ENCODE data around the gene TMPRSS7. TPM values are rescaled to one million over a fixed set of nuclear protein-coding genes. Genes with fewer than 3 reads are reported as not detected.

The TMPRSS7 gene
- polyA plus RNA-seq, 1 donor from 2014 or later: 0.52 TPM

DNA sequence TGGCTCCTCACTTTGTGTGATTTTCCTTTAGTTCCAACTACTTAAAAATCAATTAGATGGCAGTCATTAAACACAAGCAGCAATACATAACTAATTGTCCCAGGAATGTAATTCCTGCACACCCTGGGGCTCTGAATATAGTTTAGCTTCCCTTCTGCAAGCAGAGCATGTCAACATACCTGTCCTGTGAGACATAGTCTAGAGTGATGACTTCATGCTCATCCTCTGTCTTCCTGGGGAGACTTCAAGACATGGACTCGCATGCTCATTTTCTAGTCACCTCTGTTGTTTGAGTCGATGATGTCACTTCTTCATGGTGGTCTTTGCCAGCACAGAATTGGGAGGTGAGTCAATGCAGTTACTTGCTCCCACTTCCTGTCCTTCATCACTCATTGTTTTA is 67.4 kb downstream of the TMPRSS7 start:
- no peak overlapping the region for H3K4me3 ChIP-seq (ENCODE audit: low read length)
- no peak for TF ChIP-seq RAD21 (conservative IDR thresholded peaks at IDR 0.05)
- TF ChIP-seq MXI1 (conservative IDR thresholded peaks at IDR 0.05; ENCODE audit: poor library complexity, severe bottlenecking): no peak
- no peak for TF ChIP-seq EZH2 (IDR thresholded peaks at IDR 0.05; ENCODE audit: borderline replicate concordance, insufficient read depth, low read length, poor library complexity, severe bottlenecking)
- TF ChIP-seq, protein P1, sequence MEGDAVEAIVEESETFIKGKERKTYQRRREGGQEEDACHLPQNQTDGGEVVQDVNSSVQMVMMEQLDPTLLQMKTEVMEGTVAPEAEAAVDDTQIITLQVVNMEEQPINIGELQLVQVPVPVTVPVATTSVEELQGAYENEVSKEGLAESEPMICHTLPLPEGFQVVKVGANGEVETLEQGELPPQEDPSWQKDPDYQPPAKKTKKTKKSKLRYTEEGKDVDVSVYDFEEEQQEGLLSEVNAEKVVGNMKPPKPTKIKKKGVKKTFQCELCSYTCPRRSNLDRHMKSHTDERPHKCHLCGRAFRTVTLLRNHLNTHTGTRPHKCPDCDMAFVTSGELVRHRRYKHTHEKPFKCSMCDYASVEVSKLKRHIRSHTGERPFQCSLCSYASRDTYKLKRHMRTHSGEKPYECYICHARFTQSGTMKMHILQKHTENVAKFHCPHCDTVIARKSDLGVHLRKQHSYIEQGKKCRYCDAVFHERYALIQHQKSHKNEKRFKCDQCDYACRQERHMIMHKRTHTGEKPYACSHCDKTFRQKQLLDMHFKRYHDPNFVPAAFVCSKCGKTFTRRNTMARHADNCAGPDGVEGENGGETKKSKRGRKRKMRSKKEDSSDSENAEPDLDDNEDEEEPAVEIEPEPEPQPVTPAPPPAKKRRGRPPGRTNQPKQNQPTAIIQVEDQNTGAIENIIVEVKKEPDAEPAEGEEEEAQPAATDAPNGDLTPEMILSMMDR (IDR thresholded peaks at IDR 0.05; ENCODE audit: poor library complexity, severe bottlenecking): no peak
- TF ChIP-seq, protein P2, sequence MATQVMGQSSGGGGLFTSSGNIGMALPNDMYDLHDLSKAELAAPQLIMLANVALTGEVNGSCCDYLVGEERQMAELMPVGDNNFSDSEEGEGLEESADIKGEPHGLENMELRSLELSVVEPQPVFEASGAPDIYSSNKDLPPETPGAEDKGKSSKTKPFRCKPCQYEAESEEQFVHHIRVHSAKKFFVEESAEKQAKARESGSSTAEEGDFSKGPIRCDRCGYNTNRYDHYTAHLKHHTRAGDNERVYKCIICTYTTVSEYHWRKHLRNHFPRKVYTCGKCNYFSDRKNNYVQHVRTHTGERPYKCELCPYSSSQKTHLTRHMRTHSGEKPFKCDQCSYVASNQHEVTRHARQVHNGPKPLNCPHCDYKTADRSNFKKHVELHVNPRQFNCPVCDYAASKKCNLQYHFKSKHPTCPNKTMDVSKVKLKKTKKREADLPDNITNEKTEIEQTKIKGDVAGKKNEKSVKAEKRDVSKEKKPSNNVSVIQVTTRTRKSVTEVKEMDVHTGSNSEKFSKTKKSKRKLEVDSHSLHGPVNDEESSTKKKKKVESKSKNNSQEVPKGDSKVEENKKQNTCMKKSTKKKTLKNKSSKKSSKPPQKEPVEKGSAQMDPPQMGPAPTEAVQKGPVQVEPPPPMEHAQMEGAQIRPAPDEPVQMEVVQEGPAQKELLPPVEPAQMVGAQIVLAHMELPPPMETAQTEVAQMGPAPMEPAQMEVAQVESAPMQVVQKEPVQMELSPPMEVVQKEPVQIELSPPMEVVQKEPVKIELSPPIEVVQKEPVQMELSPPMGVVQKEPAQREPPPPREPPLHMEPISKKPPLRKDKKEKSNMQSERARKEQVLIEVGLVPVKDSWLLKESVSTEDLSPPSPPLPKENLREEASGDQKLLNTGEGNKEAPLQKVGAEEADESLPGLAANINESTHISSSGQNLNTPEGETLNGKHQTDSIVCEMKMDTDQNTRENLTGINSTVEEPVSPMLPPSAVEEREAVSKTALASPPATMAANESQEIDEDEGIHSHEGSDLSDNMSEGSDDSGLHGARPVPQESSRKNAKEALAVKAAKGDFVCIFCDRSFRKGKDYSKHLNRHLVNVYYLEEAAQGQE (IDR thresholded peaks at IDR 0.05; ENCODE audit: borderline replicate concordance): no peak
- TF ChIP-seq SMC3 (conservative IDR thresholded peaks at IDR 0.05; ENCODE audit: poor library complexity): no peak
- no peak for TF ChIP-seq EP300 (conservative IDR thresholded peaks at IDR 0.05; ENCODE audit: poor library complexity, severe bottlenecking)
- no peaks in the 10 kb centered on the region for H3K9me3 ChIP-seq (ENCODE audit: low read length)
- H3K27me3 ChIP-seq (ENCODE audit: insufficient read depth, low read depth, low read length): no peaks in the 10 kb centered on the region
- no peak overlapping the region for H3K9ac ChIP-seq (ENCODE audit: low read length)
- H3K9me2 ChIP-seq (ENCODE audit: insufficient read depth, low read length): no peaks in the 10 kb centered on the region
- no peaks in the 10 kb centered on the region for H3K79me2 ChIP-seq (replicated peaks; ENCODE audit: insufficient read depth, low read length)
- no peak overlapping the region for H3K27ac ChIP-seq (ENCODE audit: low read length)
- no peaks in the 10 kb centered on the region for H3K36me3 ChIP-seq (ENCODE audit: insufficient read depth, low read length)
- no peak overlapping the region for H3K4me2 ChIP-seq (ENCODE audit: low read length)
- H2AFZ ChIP-seq (ENCODE audit: low read depth, low read length): no peak overlapping the region
- no peaks in the 10 kb centered on the region for H4K20me1 ChIP-seq (ENCODE audit: insufficient read depth)
- H3F3A ChIP-seq (ENCODE audit: insufficient read depth, low read length, poor library complexity, severe bottlenecking): no peaks in the 10 kb centered on the region

DNA sequence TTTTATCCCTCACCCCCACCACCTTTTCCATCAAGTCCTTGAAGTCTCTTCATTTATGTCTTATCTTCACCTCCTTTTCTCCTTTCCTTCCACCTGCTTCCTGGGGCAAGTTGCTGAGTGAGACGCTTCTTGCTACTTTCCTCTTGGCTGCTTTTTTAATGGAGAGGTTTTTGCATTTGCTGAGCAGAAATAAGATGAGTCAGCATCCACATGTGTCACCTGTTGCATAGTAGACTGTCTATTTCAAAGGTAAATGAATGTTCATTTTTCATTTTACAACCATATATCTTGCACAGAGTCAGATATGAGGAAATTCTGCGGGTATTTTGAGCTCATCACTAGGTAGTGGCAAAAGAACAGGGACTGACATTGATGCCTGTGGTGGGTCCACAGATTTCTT is 70.2 kb downstream of the TMPRSS7 start:
- Histone ChIP-seq H3K9ac (ENCODE audit: low read length) (no peak overlapping the region), H3K36me3 (ENCODE audit: insufficient read depth, low read length) (no peaks in the 10 kb centered on the region), H3K27me3 (ENCODE audit: insufficient read depth, low read depth, low read length) (no peaks in the 10 kb centered on the region), H3K27ac (ENCODE audit: low read length) (no peak overlapping the region), H3K4me2 (ENCODE audit: low read length) (no peak overlapping the region), H2AFZ (ENCODE audit: low read depth, low read length) (no peak overlapping the region), H3K9me2 (ENCODE audit: insufficient read depth, low read length) (no peaks in the 10 kb centered on the region), H3F3A (ENCODE audit: insufficient read depth, low read length, poor library complexity, severe bottlenecking) (no peaks in the 10 kb centered on the region), H3K4me3 (ENCODE audit: low read length) (no peak overlapping the region), H3K79me2 (replicated peaks; ENCODE audit: insufficient read depth, low read length) (no peaks in the 10 kb centered on the region), H3K9me3 (ENCODE audit: low read length) (no peaks in the 10 kb centered on the region), H4K20me1 (ENCODE audit: insufficient read depth) (no peaks in the 10 kb centered on the region)
- TF ChIP-seq EZH2 (IDR thresholded peaks at IDR 0.05; ENCODE audit: borderline replicate concordance, insufficient read depth, low read length, poor library complexity, severe bottlenecking): no peak
- TF ChIP-seq, protein P1 (IDR thresholded peaks at IDR 0.05; ENCODE audit: poor library complexity, severe bottlenecking): no peak
- TF ChIP-seq RAD21 (conservative IDR thresholded peaks at IDR 0.05): no peak
- TF ChIP-seq TAF1 (IDR thresholded peaks at IDR 0.05; ENCODE audit: low read depth): no peak
- TF ChIP-seq SMC3 (conservative IDR thresholded peaks at IDR 0.05; ENCODE audit: poor library complexity): no peak
- TF ChIP-seq MXI1 (conservative IDR thresholded peaks at IDR 0.05; ENCODE audit: poor library complexity, severe bottlenecking): no peak
- TF ChIP-seq POLR2AphosphoS5 (IDR thresholded peaks at IDR 0.05): no peak
- no peak for TF ChIP-seq EP300 (conservative IDR thresholded peaks at IDR 0.05; ENCODE audit: poor library complexity, severe bottlenecking)
- TF ChIP-seq, protein P2 (IDR thresholded peaks at IDR 0.05; ENCODE audit: borderline replicate concordance): no peak
